Natural killer cell (primary cell): ENCODE measurements around the gene POLRMT. TPM values are rescaled to one million over a fixed set of nuclear protein-coding genes. Genes with fewer than 3 reads are reported as not detected.
"Not testable (repeated sequence)": the region's sequence is repeated elsewhere in the genome, so short reads cannot be mapped to it uniquely, and the experiment has no call there.

ENCODE experiments used
- ATAC-seq, 3 donors: fragments of 150-1000 bp in 2 of 3; fragments of 200-7000 bp in 1 of 3; cut with Tn5 transposase; 1 replicate in 1 of 3; 2 replicates in 2 of 3; pipeline ENCODE4 v1.10.0; 2021; ENCODE audit warnings: mild to moderate bottlenecking in 2 of 3, moderate library complexity in 2 of 3
- DNase-seq, 2 donors: peaks; one replicate each; pipeline versions ENCODE4 v3.0.0 to v3.0.0-alpha.2; 2013 to 2021; ENCODE audit warnings: mixed read lengths in 1 of 2
- H3K27ac ChIP-seq: one replicate; pipeline ENCODE4 v1.5.1; 2013; ENCODE audit warnings: mild to moderate bottlenecking, low read length
- H3K27me3 ChIP-seq: one replicate; pipeline ENCODE4 v1.6.1; 2013; ENCODE audit warnings: low read length; ENCODE audit not compliant: control insufficient read depth, insufficient read depth
- H3K36me3 ChIP-seq: one replicate; pipeline ENCODE4 v1.6.1; 2013; ENCODE audit warnings: low read length; ENCODE audit not compliant: control insufficient read depth, insufficient read depth
- H3K4me1 ChIP-seq: one replicate; pipeline ENCODE4 v1.6.1; 2013; ENCODE audit warnings: low read length; ENCODE audit not compliant: control insufficient read depth, insufficient read depth
- H3K4me3 ChIP-seq: one replicate; pipeline ENCODE4 v1.5.1; 2013; ENCODE audit warnings: low read length
- H3K9me3 ChIP-seq: one replicate; pipeline ENCODE4 v1.6.1; 2013; ENCODE audit warnings: low read length; ENCODE audit not compliant: control insufficient read depth, insufficient read depth
- H3K27ac Mint-ChIP-seq, 2 donors: one replicate each; pipeline ENCODE4 v1.8.0; 2022; ENCODE audit warnings: mild to moderate bottlenecking in 2 of 2, mixed read lengths in 2 of 2, moderate library complexity in 1 of 2
- H3K27me3 Mint-ChIP-seq, 2 donors: one replicate each; pipeline ENCODE4 v1.8.0; 2022; ENCODE audit warnings: low read depth in 2 of 2, mixed read lengths in 2 of 2
- H3K36me3 Mint-ChIP-seq: one replicate; pipeline ENCODE4 v1.8.0; 2022; ENCODE audit warnings: mixed read lengths
- H3K4me1 Mint-ChIP-seq, 2 donors: one replicate each; pipeline ENCODE4 v1.8.0; 2022; ENCODE audit warnings: mixed read lengths in 2 of 2
- H3K4me3 Mint-ChIP-seq: one replicate; pipeline ENCODE4 v1.8.0; 2022; ENCODE audit warnings: mild to moderate bottlenecking, moderate library complexity, mixed read lengths
- H3K9me3 Mint-ChIP-seq, 2 donors: one replicate each; pipeline ENCODE4 v1.8.0; 2022; ENCODE audit warnings: mixed read lengths in 2 of 2
- WGBS: methylation state at CpG from one replicate; pipeline ENCODE4 v1.1.7; 2013; ENCODE audit warnings: missing lambda C conversion rate; ENCODE audit not compliant: insufficient coverage; 5-methylcytosine and 5-hydroxymethylcytosine counted together
- intact Hi-C: fragments of 100-400 bp; cut with micrococcal nuclease; formaldehyde crosslinking; loops from one replicate; pipeline ENCODE4 v1.14.2; 2022
- total RNA-seq, 4 donors: library from RNA; stranded (reverse); fragments of 120-200 nt in 1 of 4; gene quantifications; one replicate each; pipeline versions ENCODE4 v1.2.3 to v1.2.4, GENCODE V29; 2013 to 2022
- TF ChIP-seq, protein P1 (sequence below): fragments of 200-600 bp; IDR thresholded peaks from one replicate; pipeline ENCODE4 v1.8.0; 2022; ENCODE audit warnings: antibody characterized with exemption

Gene POLRMT
- total RNA-seq, 3 donors from 2014 or later (not counting 1 experiment from before 2014, with no cell fraction given): 57.2 to 58.5 (median 57.6) TPM

DNA sequence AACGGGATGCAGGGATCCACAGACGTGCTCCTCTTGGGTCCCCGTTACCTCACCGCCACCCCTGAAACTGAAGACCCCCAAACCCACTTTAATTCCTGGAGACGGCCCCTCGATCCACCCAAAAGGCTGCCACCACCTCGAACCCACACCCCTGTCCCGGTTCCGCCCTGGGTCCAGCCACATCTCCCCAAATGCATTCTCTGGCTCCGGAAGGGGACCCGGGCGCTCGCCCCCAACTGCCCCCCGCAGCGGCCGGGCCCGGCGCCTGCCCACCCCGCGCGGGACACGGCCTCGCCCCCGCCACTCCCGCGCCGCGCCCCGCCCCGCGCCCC lies 42.6 kb upstream of the POLRMT start:
- Mint-ChIP-seq H3K27me3 (peaks cover 0 to 12% of the 10 kb centered on the region in 2 donors), H3K4me1 (peaks cover 5 to 6% of the 10 kb centered on the region in 2 donors), H3K9me3 (no peaks in the 10 kb centered on the region), H3K36me3 (no peaks in the 10 kb centered on the region), H3K27ac (no peak overlapping the region), H3K4me3 (no peak overlapping the region)
- Histone ChIP-seq H3K27me3 (peaks cover 26% of the 10 kb centered on the region), H3K4me1 (peaks cover 20% of the 10 kb centered on the region), H3K4me3 (no peak overlapping the region), H3K9me3 (no peaks in the 10 kb centered on the region), H3K36me3 (no peaks in the 10 kb centered on the region), H3K27ac (no peak overlapping the region)
- no peak for ATAC-seq
- TF ChIP-seq, protein P1, sequence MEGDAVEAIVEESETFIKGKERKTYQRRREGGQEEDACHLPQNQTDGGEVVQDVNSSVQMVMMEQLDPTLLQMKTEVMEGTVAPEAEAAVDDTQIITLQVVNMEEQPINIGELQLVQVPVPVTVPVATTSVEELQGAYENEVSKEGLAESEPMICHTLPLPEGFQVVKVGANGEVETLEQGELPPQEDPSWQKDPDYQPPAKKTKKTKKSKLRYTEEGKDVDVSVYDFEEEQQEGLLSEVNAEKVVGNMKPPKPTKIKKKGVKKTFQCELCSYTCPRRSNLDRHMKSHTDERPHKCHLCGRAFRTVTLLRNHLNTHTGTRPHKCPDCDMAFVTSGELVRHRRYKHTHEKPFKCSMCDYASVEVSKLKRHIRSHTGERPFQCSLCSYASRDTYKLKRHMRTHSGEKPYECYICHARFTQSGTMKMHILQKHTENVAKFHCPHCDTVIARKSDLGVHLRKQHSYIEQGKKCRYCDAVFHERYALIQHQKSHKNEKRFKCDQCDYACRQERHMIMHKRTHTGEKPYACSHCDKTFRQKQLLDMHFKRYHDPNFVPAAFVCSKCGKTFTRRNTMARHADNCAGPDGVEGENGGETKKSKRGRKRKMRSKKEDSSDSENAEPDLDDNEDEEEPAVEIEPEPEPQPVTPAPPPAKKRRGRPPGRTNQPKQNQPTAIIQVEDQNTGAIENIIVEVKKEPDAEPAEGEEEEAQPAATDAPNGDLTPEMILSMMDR: no peak
- WGBS: 11% methylated on average over 31 of the region's 31 CpGs
- DNase-seq: no peak
- intact Hi-C loops: no loop called here

DNA sequence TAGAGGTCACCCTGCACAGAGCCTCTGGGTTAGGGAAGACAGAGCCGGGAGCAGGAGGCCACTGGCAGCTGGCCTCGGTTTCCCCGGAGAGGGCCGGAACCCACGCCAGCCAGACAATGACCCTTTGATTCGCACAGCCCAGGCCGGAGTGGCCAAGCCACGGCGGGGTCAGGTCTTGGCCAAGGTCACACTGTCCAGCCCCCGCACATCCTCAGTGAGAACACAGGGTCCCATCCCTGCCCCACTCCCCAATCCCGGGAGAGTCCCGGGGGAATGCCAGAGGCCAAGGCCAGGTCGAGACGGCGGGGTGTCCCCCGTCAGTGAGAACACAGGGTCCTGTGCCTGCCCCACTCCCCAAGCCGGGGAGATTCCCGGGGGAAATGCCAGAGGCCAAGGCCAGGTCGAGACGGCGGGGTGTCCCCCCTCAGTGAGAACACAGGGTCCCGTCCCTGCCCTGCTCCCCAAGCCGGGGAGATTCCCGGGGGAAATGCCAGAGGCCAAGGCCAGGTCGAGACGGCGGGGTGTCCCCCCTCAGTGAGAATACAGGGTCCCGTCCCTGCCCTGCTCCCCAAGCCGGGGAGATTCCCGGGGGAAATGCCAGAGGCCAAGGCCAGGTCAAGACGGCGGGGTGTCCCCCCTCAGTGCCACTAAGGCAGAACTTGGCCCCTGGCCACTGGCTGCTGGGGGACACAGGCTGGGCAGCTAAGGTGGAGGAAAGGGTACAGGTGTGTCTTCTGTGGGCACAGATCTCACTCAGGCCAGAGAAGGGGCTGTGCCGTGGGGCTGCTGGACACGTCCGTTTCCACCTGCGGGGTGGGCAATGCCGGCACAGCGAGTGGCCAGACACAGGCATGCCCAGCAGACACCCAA lies 41.2 kb upstream of the POLRMT start:
- Histone ChIP-seq H3K9me3 (no peaks in the 10 kb centered on the region), H3K36me3 (no peaks in the 10 kb centered on the region), H3K27ac (no peak overlapping the region), H3K4me3 (no peak overlapping the region), H3K4me1 (peaks cover 13% of the 10 kb centered on the region), H3K27me3 (peaks cover 26% of the 10 kb centered on the region)
- 89% methylated on average over 38 of the region's 38 CpGs for WGBS
- Mint-ChIP-seq H3K4me3 (no peak overlapping the region), H3K9me3 (no peaks in the 10 kb centered on the region), H3K36me3 (no peaks in the 10 kb centered on the region), H3K4me1 (no peaks in the 10 kb centered on the region), H3K27ac (no peak overlapping the region), H3K27me3 (peaks cover 0 to 12% of the 10 kb centered on the region in 2 donors)
- TF ChIP-seq, protein P1: no peak
- DNase-seq (no peak), ATAC-seq (no peak)
- intact Hi-C loops: no loop called here

DNA sequence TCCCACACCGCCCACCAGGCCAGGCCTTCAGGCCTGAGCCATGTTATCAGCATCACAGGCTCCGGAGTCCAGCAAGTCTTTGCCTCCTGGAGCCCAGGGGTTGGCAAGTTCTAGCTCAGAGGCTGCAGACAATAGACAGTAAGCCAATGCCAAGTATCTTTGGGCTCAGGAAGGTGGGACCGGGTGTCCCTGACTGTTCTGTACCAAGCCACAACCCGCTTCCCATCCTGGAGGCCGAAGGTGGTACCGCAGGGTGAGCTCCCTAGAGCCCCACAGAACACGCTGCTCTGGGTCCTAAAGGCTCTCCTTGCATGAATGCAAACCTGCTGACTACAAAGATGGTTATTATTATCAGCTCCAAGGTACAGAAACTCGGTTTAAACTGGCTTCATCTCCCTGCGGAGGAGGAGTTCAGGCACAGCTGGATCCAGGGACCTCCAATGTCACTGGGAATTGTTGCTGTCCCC lies 37.3 kb upstream of the POLRMT start:
- H3K4me1 Mint-ChIP-seq: no peaks in the 10 kb centered on the region
- H3K4me3 Mint-ChIP-seq: no peak overlapping the region
- intact Hi-C loops: no loop called here
- H3K9me3 Mint-ChIP-seq: no peaks in the 10 kb centered on the region
- Histone ChIP-seq H3K36me3 (no peaks in the 10 kb centered on the region), H3K4me3 (no peak overlapping the region), H3K27me3 (peaks cover 15% of the 10 kb centered on the region), H3K9me3 (no peaks in the 10 kb centered on the region), H3K4me1 (peaks cover 8% of the 10 kb centered on the region), H3K27ac (no peak overlapping the region)
- ATAC-seq (no peak), DNase-seq (no peak)
- H3K36me3 Mint-ChIP-seq: no peaks in the 10 kb centered on the region
- H3K27me3 Mint-ChIP-seq: peaks cover 0 to 14% of the 10 kb centered on the region in 2 donors
- 76% methylated on average over 9 of the region's 9 CpGs for WGBS
- TF ChIP-seq, protein P1: no peak
- H3K27ac Mint-ChIP-seq: no peak overlapping the region

DNA sequence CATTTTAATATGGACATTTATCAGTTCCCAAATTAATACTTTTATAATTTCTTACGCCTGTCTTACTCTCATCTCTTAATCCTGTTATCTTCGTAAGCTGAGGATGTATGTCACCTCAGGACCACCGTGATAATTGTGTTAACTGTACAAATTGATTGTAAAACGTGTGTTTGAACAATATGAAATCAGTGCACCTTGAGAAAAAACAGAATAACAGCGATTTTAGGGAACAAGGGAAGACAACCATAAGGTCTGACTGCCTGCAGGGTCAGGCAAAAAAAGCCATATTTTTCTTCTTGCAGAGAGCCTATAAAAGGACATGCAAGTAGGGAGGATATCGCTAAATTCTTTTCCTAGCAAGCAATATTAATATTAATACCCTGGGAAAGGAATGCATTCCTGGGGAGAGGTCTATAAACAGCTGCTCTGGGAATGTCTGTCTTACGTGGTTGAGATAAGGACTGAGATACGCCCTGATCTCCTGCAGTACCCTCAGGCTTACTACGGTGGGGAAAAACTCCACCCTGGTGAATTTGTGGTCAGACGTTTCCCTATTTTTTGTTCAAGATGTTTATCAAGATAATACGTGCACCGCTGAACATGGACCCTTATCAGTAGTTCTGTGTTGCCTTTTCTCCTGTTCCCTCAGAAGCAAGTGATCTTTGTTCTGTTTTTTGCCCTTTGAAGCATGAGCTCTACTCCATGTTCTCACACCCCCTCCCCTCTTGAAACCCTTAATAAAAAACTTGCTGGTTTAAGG lies 35.5 kb upstream of the POLRMT start:
- H3K27ac ChIP-seq, H3K27me3 ChIP-seq, intact Hi-C loops, DNase-seq, H3K4me3 Mint-ChIP-seq, H3K9me3 Mint-ChIP-seq, ATAC-seq, H3K27ac Mint-ChIP-seq, H3K36me3 Mint-ChIP-seq, H3K36me3 ChIP-seq, H3K27me3 Mint-ChIP-seq, H3K9me3 ChIP-seq, H3K4me3 ChIP-seq: not testable (repeated sequence)
- H3K4me1 Mint-ChIP-seq: peaks cover 7 to 11% of the 10 kb centered on the region in 2 donors
- 13% methylated on average over 9 of the region's 12 CpGs for WGBS
- H3K4me1 ChIP-seq: peaks cover 22% of the 10 kb centered on the region

DNA sequence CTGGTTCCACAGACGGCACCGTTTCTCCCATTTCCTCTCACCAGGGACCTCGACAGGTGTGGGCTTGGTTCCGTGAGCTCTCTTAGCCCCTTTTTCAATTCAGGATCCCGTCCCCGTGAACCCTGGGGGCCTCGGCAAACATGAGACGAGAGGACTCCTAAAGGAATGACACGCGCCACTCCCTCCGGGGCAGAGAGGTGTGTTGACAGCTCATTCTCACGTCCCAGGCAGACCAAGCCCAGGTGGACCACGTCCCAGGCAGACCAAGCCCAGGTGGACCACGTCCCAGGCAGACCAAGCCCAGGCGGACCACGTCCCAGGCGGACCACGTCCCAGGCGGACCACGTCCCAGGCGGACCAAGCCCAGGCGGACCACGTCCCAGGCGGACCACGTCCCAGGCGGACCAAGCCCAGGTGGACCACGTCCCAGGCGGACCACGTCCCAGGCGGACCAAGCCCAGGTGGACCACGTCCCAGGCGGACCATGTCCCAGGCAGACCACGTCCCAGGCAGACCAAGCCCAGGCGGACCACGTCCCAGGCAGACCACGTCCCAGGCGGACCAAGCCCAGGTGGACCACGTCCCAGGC lies 33.7 kb upstream of the POLRMT start:
- H3K9me3 ChIP-seq, H3K36me3 Mint-ChIP-seq, intact Hi-C loops, H3K9me3 Mint-ChIP-seq, H3K4me3 ChIP-seq, H3K4me3 Mint-ChIP-seq, H3K27me3 Mint-ChIP-seq, H3K27ac Mint-ChIP-seq, ATAC-seq, DNase-seq, H3K27ac ChIP-seq, H3K36me3 ChIP-seq, H3K27me3 ChIP-seq: not testable (repeated sequence)
- peaks cover 28% of the 10 kb centered on the region for H3K4me1 ChIP-seq
- 87% methylated on average over 38 of the region's 38 CpGs for WGBS
- peaks cover 13 to 18% of the 10 kb centered on the region in 2 donors for H3K4me1 Mint-ChIP-seq
